SK-N-SH (cell line): ENCODE data around the gene DLEU7. TPM values are rescaled to one million over a fixed set of nuclear protein-coding genes. Genes with fewer than 3 reads are reported as not detected.

Experiments
- CTCF ChIA-PET: fragments of 300-600, 350-600 bp; formaldehyde crosslinking; extraction: SDS; loops from one replicate; lab custom pipeline; 2021; lab: Yijun Ruan, JAX
- POLR2A ChIA-PET: fragments of 350-600 bp; sonication (Branson Sonifier 250); formaldehyde crosslinking; extraction: SDS; loops from one replicate; lab custom pipeline; 2020; ENCODE audit warnings: antibody characterized with exemption, inconsistent platforms; lab: Yijun Ruan, JAX
- DNase-seq: peaks from one replicate; pipeline ENCODE4 v3.0.0; 2012
- H2AFZ ChIP-seq: fragments of 200-600 bp; sonication (generic); 2 replicates; pipeline ENCODE4 v1.8.1; 2016; ENCODE audit warnings: antibody characterized with exemption, mild to moderate bottlenecking, low read depth
- H3F3A ChIP-seq: fragments of 200-600 bp; sonication (generic); replicated peaks from 2 replicates; pipeline ENCODE3; 2016; ENCODE audit warnings: antibody characterized with exemption, mild to moderate bottlenecking; ENCODE audit not compliant: insufficient read depth
- H3K27ac ChIP-seq, 2 experiments: fragments of 200-500 bp in 1 of 2; fragments of 200-600 bp in 1 of 2; sonication (Bioruptor generic) in 1 of 2; sonication (generic), shearing (Covaris generic) in 1 of 2; 2 replicates each; pipeline versions ENCODE4 v1.5.1 to v1.6.1; 2014 to 2016; ENCODE audit warnings: low read depth in 2 of 2, inconsistent platforms in 1 of 2, low read length in 1 of 2, mild to moderate bottlenecking in 1 of 2, mixed read lengths in 1 of 2
- H3K27me3 ChIP-seq: fragments of 200-600 bp; sonication (generic), shearing (Covaris generic); 2 replicates; pipeline ENCODE4 v1.6.1; 2016; ENCODE audit warnings: mixed run types; ENCODE audit not compliant: insufficient read depth
- H3K36me3 ChIP-seq, 2 experiments: fragments of 200-500 bp in 1 of 2; fragments of 200-600 bp in 1 of 2; sonication (Bioruptor generic) in 1 of 2; sonication (generic) in 1 of 2; replicated peaks in 1 of 2; 2 replicates each; pipeline versions ENCODE3 to v1.5.1; 2014 to 2016; ENCODE audit warnings: low read length in 1 of 2, mild to moderate bottlenecking in 1 of 2; ENCODE audit not compliant: insufficient read depth in 2 of 2, control insufficient read depth in 1 of 2
- H3K4me1 ChIP-seq, 2 experiments: fragments of 200-500 bp in 1 of 2; fragments of 200-600 bp in 1 of 2; sonication (Bioruptor generic) in 1 of 2; sonication (generic), shearing (Covaris generic) in 1 of 2; 2 replicates each; pipeline versions ENCODE4 v1.5.1 to v1.6.1; 2014 to 2016; ENCODE audit warnings: low read depth in 1 of 2, low read length in 1 of 2, mixed run types in 1 of 2; ENCODE audit not compliant: insufficient read depth in 2 of 2, control insufficient read depth in 1 of 2
- H3K4me2 ChIP-seq: fragments of 200-600 bp; sonication (generic), shearing (Covaris generic); 2 replicates; pipeline ENCODE4 v1.6.1; 2017; ENCODE audit warnings: mixed run types
- H3K4me3 ChIP-seq, 2 experiments: fragments of 200-500 bp in 1 of 2; fragments of 200-600 bp in 1 of 2; sonication (Bioruptor generic) in 1 of 2; sonication (generic), shearing (Covaris generic) in 1 of 2; 2 replicates each; pipeline versions ENCODE4 v1.5.1 to v1.8.1; 2014 to 2016; ENCODE audit warnings: low read depth in 2 of 2, inconsistent platforms in 1 of 2, low read length in 1 of 2, mild to moderate bottlenecking in 1 of 2, mixed read lengths in 1 of 2, moderate library complexity in 1 of 2
- H3K79me2 ChIP-seq: fragments of 200-600 bp; sonication (generic); 2 replicates; pipeline ENCODE4 v1.8.1; 2017; ENCODE audit warnings: mild to moderate bottlenecking; ENCODE audit not compliant: insufficient read depth
- H3K9ac ChIP-seq: fragments of 200-600 bp; sonication (generic); 2 replicates; pipeline ENCODE4 v1.6.1; 2017; ENCODE audit warnings: mixed run types
- H3K9me2 ChIP-seq: fragments of 200-600 bp; sonication (generic); 2 replicates; pipeline ENCODE4 v1.6.1; 2017; ENCODE audit warnings: mixed run types
- H3K9me3 ChIP-seq: fragments of 200-600 bp; sonication (generic); 2 replicates; pipeline ENCODE4 v1.6.1; 2017; ENCODE audit warnings: mixed run types, mild to moderate bottlenecking, moderate library complexity
- H4K20me1 ChIP-seq: fragments of 200-600 bp; sonication (generic); 2 replicates; pipeline ENCODE4 v1.6.1; 2017; ENCODE audit warnings: mild to moderate bottlenecking, mixed run types; ENCODE audit not compliant: insufficient read depth
- ELF1 ChIP-seq: IDR thresholded peaks from 2 replicates; pipeline ENCODE4 v1.4.0; 2012
- EP300 ChIP-seq, 2 experiments: IDR thresholded peaks; 2 replicates each; pipeline versions ENCODE4 v1.4.0 to v1.6.1; 2012; ENCODE audit warnings: borderline replicate concordance in 1 of 2, low read depth in 1 of 2, low read length in 1 of 2
- FOSL2 ChIP-seq: IDR thresholded peaks from 2 replicates; pipeline ENCODE4 v1.4.0; 2012; ENCODE audit warnings: low read depth, mild to moderate bottlenecking, moderate library complexity, borderline replicate concordance
- GABPA ChIP-seq: IDR thresholded peaks from 2 replicates; pipeline ENCODE4 v1.4.0; 2012; ENCODE audit warnings: low read depth, mild to moderate bottlenecking
- GATA2 ChIP-seq: sonication (generic); formaldehyde crosslinking; IDR thresholded peaks from 2 replicates; pipeline ENCODE4 v1.5.0; 2020; ENCODE audit warnings: mild to moderate bottlenecking, missing genetic modification reagents
- JUND ChIP-seq: IDR thresholded peaks from 2 replicates; pipeline ENCODE4 v1.4.0; 2012
- MAX ChIP-seq: IDR thresholded peaks from 2 replicates; pipeline ENCODE4 v1.4.0; 2012; ENCODE audit warnings: low read depth
- NRF1 ChIP-seq: IDR thresholded peaks from 2 replicates; pipeline ENCODE4 v1.6.1; 2012; ENCODE audit warnings: low read depth, mild to moderate bottlenecking, low read length
- RCOR1 ChIP-seq: fragments of 150-350 bp; IDR thresholded peaks from 2 replicates; pipeline ENCODE4 v1.6.1; 2017; ENCODE audit warnings: antibody characterized with exemption, low read length
- REST ChIP-seq: IDR thresholded peaks from 2 replicates; pipeline ENCODE4 v1.6.1; 2012; ENCODE audit warnings: mild to moderate bottlenecking, low read depth, low read length, moderate library complexity
- SIN3A ChIP-seq: IDR thresholded peaks from 2 replicates; pipeline ENCODE4 v1.6.1; 2012; ENCODE audit warnings: low read depth, mild to moderate bottlenecking, low read length, moderate library complexity, borderline replicate concordance
- SMC3 ChIP-seq: IDR thresholded peaks from 2 replicates; pipeline ENCODE4 v1.6.1; 2012; ENCODE audit warnings: low read depth, low read length, improper control_type of control experiment
- TEAD4 ChIP-seq: IDR thresholded peaks from 2 replicates; pipeline ENCODE4 v1.4.0; 2012; ENCODE audit warnings: mild to moderate bottlenecking, borderline replicate concordance; ENCODE audit not compliant: insufficient read depth
- USF2 ChIP-seq: fragments of 150-350 bp; IDR thresholded peaks from 2 replicates; pipeline ENCODE4 v1.6.1; 2017; ENCODE audit warnings: antibody characterized with exemption, low read length, low read depth, borderline replicate concordance
- YY1 ChIP-seq: IDR thresholded peaks from 2 replicates; pipeline ENCODE4 v1.4.0; 2012; ENCODE audit warnings: low read depth, mild to moderate bottlenecking
- ZBTB33 ChIP-seq: IDR thresholded peaks from 2 replicates; pipeline ENCODE4 v1.4.0; 2012; ENCODE audit warnings: low read depth, borderline replicate concordance
- WGBS: methylation state at CpG from one replicate; pipeline ENCODE4 v1.1.6; 2017; ENCODE audit warnings: low lambda C conversion rate; 5-methylcytosine and 5-hydroxymethylcytosine counted together
- polyA plus RNA-seq, 3 experiments: library from polyadenylated mRNA; depleted of rRNA; stranded (reverse); fragments of >200 nt; gene quantifications; 2 replicates each; pipeline ENCODE4 v1.2.3, GENCODE V29; 2012

DLEU7 gene
- polyA plus RNA-seq, 1 of the 3 experiments (the other 2 are of a cell fraction) = not detected

- no peaks in the 10 kb centered on the region for H3K9me2 ChIP-seq
- 49% methylated on average over 2 of the region's 2 CpGs for WGBS
- no peaks in the 10 kb centered on the region for H4K20me1 ChIP-seq
- no peaks in the 10 kb centered on the region for H3F3A ChIP-seq
- no peak overlapping the region for H3K4me2 ChIP-seq
- no peak overlapping the region for H3K9ac ChIP-seq
- H3K27me3 ChIP-seq = no peaks in the 10 kb centered on the region
- H3K9me3 ChIP-seq = no peaks in the 10 kb centered on the region
- no peak for DNase-seq
- no peaks in the 10 kb centered on the region for H3K36me3 ChIP-seq
- ChIA-PET POLR2A (no interaction called here), CTCF (interaction anchor here (3.4 kb wide), 1 partner anchor 82 kb away, joined by 9 read pairs; no protein-coding TSS in a partner anchor)
- no peak overlapping the region for H3K4me3 ChIP-seq
- TF ChIP-seq REST (no peak), SIN3A (no peak), SMC3 (no peak), RCOR1 (no peak), NRF1 (no peak), ELF1 (no peak), TEAD4 (no peak), MAX (no peak), GABPA (no peak), EP300 (IDR thresholded peaks at IDR 0.05; ENCODE audit: borderline replicate concordance in 1 of 2, low read depth in 1 of 2, low read length in 1 of 2) (no peak), JUND (no peak), USF2 (no peak), YY1 (no peak)
- no peaks in the 10 kb centered on the region for H3K79me2 ChIP-seq
- H3K4me1 ChIP-seq = no peaks in the 10 kb centered on the region
- H3K27ac ChIP-seq = no peak overlapping the region
- no peak overlapping the region for H2AFZ ChIP-seq
Measured at GRCh38 chr13:50829896-50830295, 13.6 kb downstream of the DLEU7 start.

GRCh38 chr13:50829226-50829625, 14.3 kb downstream of the DLEU7 start:
- ChIA-PET CTCF (interaction anchor here (3.4 kb wide), 1 partner anchor 82 kb away, joined by 9 read pairs; no protein-coding TSS in a partner anchor), POLR2A (no interaction called here)
- H3F3A ChIP-seq = no peaks in the 10 kb centered on the region
- H3K36me3 ChIP-seq = no peaks in the 10 kb centered on the region
- DNase-seq = no peak
- H3K4me1 ChIP-seq = no peaks in the 10 kb centered on the region
- no peaks in the 10 kb centered on the region for H4K20me1 ChIP-seq
- WGBS = 40% methylated on average over 3 of the region's 3 CpGs
- H3K27ac ChIP-seq = no peak overlapping the region
- H3K9me3 ChIP-seq = no peaks in the 10 kb centered on the region
- H3K79me2 ChIP-seq = no peaks in the 10 kb centered on the region
- H3K9me2 ChIP-seq = no peaks in the 10 kb centered on the region
- no peak overlapping the region for H2AFZ ChIP-seq
- H3K27me3 ChIP-seq = no peaks in the 10 kb centered on the region
- H3K4me2 ChIP-seq = no peak overlapping the region
- no peak overlapping the region for H3K4me3 ChIP-seq
- H3K9ac ChIP-seq = no peak overlapping the region
- TF ChIP-seq SIN3A (no peak), FOSL2 (no peak), ELF1 (no peak), ZBTB33 (no peak), REST (no peak), GATA2 (CRISPR knock-in tag) (no peak)
